GM12878 (cell line): ENCODE results near the gene HELZ. TPM values are rescaled to one million over a fixed set of nuclear protein-coding genes. Genes with fewer than 3 reads are reported as not detected.

Experiments used
- ATAC-seq: fragments of 200-7000 bp; cut with Tn5 transposase; 3 replicates; pipeline ENCODE4 v1.9.1; 2020; ENCODE audit warnings: mild to moderate bottlenecking, moderate library complexity
- BruUV-seq: library from RNA; stranded (reverse); fragments of 400-500 nt; replicated peaks from 2 replicates; lab custom pipeline; 2021; lab: Mats Ljungman, UMichigan
- CTCF ChIA-PET: fragments of 300-600 bp; sonication (Branson Sonifier 250); formaldehyde crosslinking; extraction: SDS; loops from one replicate; lab custom pipeline; 2021; ENCODE audit warnings: inconsistent platforms; lab: Yijun Ruan, JAX
- POLR2A ChIA-PET: fragments of 350-600 bp; formaldehyde crosslinking; extraction: SDS; loops from one replicate; lab custom pipeline; 2021; ENCODE audit warnings: inconsistent platforms; lab: Charles Lee
- RAD21 ChIA-PET: fragments of 300-600 bp; sonication (Branson Sonifier 250); formaldehyde crosslinking; loops from one replicate; lab custom pipeline; 2023; ENCODE audit warnings: antibody characterized with exemption; ENCODE audit not compliant: unreplicated experiment; lab: Charles Lee
- SMC1A ChIA-PET: fragments of 300-600 bp; sonication (Branson Sonifier 250); formaldehyde crosslinking; loops from one replicate; lab custom pipeline; 2023; ENCODE audit not compliant: unreplicated experiment, uncharacterized antibody; lab: Charles Lee
- DNase-seq: peaks from one replicate; pipeline ENCODE4 v3.0.0-alpha.2; 2011; ENCODE audit warnings: low read depth, low spot score
- FAIRE-seq: peaks from 3 replicates; lab custom pipeline; 2011; peaks lifted over from hg19 to GRCh38; lab: Jason Lieb, UNC
- H2AFZ ChIP-seq: 2 replicates; pipeline ENCODE4 v1.6.0; 2011; ENCODE audit warnings: low read depth, low read length, control low read depth; ENCODE audit not compliant: control insufficient read depth
- H3K27ac ChIP-seq: 2 replicates; pipeline ENCODE4 v1.5.1; 2011; ENCODE audit warnings: control low read depth; ENCODE audit not compliant: control insufficient read depth, insufficient read depth
- H3K27me3 ChIP-seq, 2 experiments: replicated peaks in 1 of 2; 2 replicates each; pipeline versions ENCODE4 v1.6.0 to v1.6.1; 2011; ENCODE audit warnings: low read length in 1 of 2; ENCODE audit not compliant: control insufficient read depth in 2 of 2, insufficient read depth in 2 of 2
- H3K36me3 ChIP-seq, 2 experiments: 2 replicates each; pipeline ENCODE4 v1.5.1; 2011; ENCODE audit warnings: low read length in 1 of 2; ENCODE audit not compliant: control insufficient read depth in 2 of 2, insufficient read depth in 2 of 2
- H3K4me1 ChIP-seq: 2 replicates; pipeline ENCODE4 v1.6.1; 2011; ENCODE audit warnings: mild to moderate bottlenecking, low read length, moderate library complexity, mixed read lengths; ENCODE audit not compliant: control insufficient read depth, insufficient read depth
- H3K4me2 ChIP-seq: 2 replicates; pipeline ENCODE4 v1.6.0; 2011; ENCODE audit warnings: control low read depth; ENCODE audit not compliant: control insufficient read depth, insufficient read depth
- H3K4me3 ChIP-seq: fragments of 200-600 bp; sonication (generic); 2 replicates; pipeline ENCODE4 v1.5.1; 2016
- H3K79me2 ChIP-seq: 2 replicates; pipeline ENCODE4 v1.6.0; 2011; ENCODE audit warnings: low read length; ENCODE audit not compliant: control insufficient read depth, insufficient read depth
- H3K9ac ChIP-seq: 2 replicates; pipeline ENCODE4 v1.8.0; 2011; ENCODE audit warnings: low read length, control low read depth, mixed read lengths; ENCODE audit not compliant: control insufficient read depth, insufficient read depth
- H3K9me3 ChIP-seq: replicated peaks from 3 replicates; pipeline ENCODE4 v1.5.1; 2011; ENCODE audit warnings: mild to moderate bottlenecking, low read length; ENCODE audit not compliant: control insufficient read depth, insufficient read depth
- H4K20me1 ChIP-seq: 2 replicates; pipeline ENCODE4 v1.6.0; 2011; ENCODE audit not compliant: control insufficient read depth, insufficient read depth
- CREB1 ChIP-seq: IDR thresholded peaks from 2 replicates; pipeline ENCODE4 v1.6.1; 2012; ENCODE audit warnings: low read depth, mild to moderate bottlenecking, inconsistent platforms
- HCFC1 ChIP-seq: fragments of 150-350 bp; IDR thresholded peaks from 2 replicates; pipeline ENCODE4 v1.6.1; 2014; ENCODE audit warnings: low read length
- MTA2 ChIP-seq: fragments of 450-650 bp; IDR thresholded peaks from 2 replicates; pipeline ENCODE4 v1.6.1; 2016; ENCODE audit warnings: low read depth, mild to moderate bottlenecking, moderate library complexity
- MYB ChIP-seq: fragments of 150-350 bp; IDR thresholded peaks from 2 replicates; pipeline ENCODE4 v1.6.1; 2014; ENCODE audit warnings: mild to moderate bottlenecking, low read depth, low read length, borderline replicate concordance
- NFYA ChIP-seq: IDR thresholded peaks from 2 replicates; pipeline ENCODE4 v1.6.1; 2011; ENCODE audit warnings: low read depth, mild to moderate bottlenecking, low read length, improper control_type of control experiment, borderline replicate concordance
- PAX5 ChIP-seq: IDR thresholded peaks from 2 replicates; pipeline ENCODE4 v1.6.1; 2011; ENCODE audit warnings: low read depth, low read length, borderline replicate concordance
- TAF1 ChIP-seq: IDR thresholded peaks from 2 replicates; pipeline ENCODE4 v1.6.1; 2011; ENCODE audit warnings: mild to moderate bottlenecking, low read depth, low read length, borderline replicate concordance
- ZNF274 ChIP-seq: IDR thresholded peaks from one replicate; pipeline ENCODE4 v1.8.0; 2011; ENCODE audit not compliant: insufficient read length, insufficient read depth
- WGBS: methylation state at CpG from one replicate; pipeline ENCODE4 v1.1.6; 2016; ENCODE audit warnings: low lambda C conversion rate; ENCODE audit not compliant: insufficient replicate concordance, insufficient coverage; ENCODE audit errors: missing lambda C conversion rate; 5-methylcytosine and 5-hydroxymethylcytosine counted together
- in situ Hi-C: fragments of 300-500 bp; cut with MboI; formaldehyde crosslinking; loops from 9 replicates; pipeline ENCODE4 v1.14.3; 2018; ENCODE audit warnings: mixed read lengths
- intact Hi-C: fragments of 100-400 bp; cut with micrococcal nuclease; formaldehyde crosslinking; loops from one replicate; pipeline ENCODE4 v1.14.2; 2022; ENCODE audit not compliant: unreplicated experiment
- polyA plus RNA-seq, 11 experiments: library from polyadenylated mRNA; depleted of rRNA in 4 of 11; unstranded in 6 of 11; stranded (reverse) in 5 of 11; fragments of >200 nt; fragmentation: Nextera tagmentation in 4 of 11; fragmentation: Illumina TruSeq in 1 of 11; extraction: Ambion mirVana in 4 of 11; extraction: Trizol in 1 of 11; gene quantifications; 1 replicate in 1 of 11; 2 replicates in 10 of 11; pipeline versions ENCODE4 v1.2.1 to v1.2.3, GENCODE V29; 2011 to 2016; ENCODE audit warnings: inconsistent platforms in 2 of 11, missing spikeins in 2 of 11, low read depth in 1 of 11
- total RNA-seq, 4 experiments: library from RNA; depleted of rRNA in 3 of 4; stranded (reverse); fragments of >200 nt in 3 of 4; fragmentation: Illumina TruSeq in 1 of 4; extraction: Trizol in 1 of 4; gene quantifications; 2 replicates each; pipeline versions ENCODE4 v1.2.1 to v1.2.3, GENCODE V29; 2013 to 2021
- TF ChIP-seq, protein P1 (sequence below): fragments of 450-650 bp; IDR thresholded peaks from 2 replicates; pipeline ENCODE4 v1.6.1; 2017; ENCODE audit warnings: mild to moderate bottlenecking, moderate library complexity
- TF ChIP-seq, protein P2 (sequence below): fragments of 450-650 bp; IDR thresholded peaks from 2 replicates; pipeline ENCODE4 v1.6.1; 2017; ENCODE audit warnings: mild to moderate bottlenecking, moderate library complexity
- TF ChIP-seq, protein P3 (sequence below): IDR thresholded peaks from 2 replicates; pipeline ENCODE4 v1.6.1; 2012; ENCODE audit warnings: low read length, inconsistent platforms

The HELZ gene
- total and polyA plus RNA-seq, 10 of the 15 experiments (the other 5 are each of a cell fraction or from before 2014, with no cell fraction given) = 1.5 to 36.8 (median 19.1) TPM

DNA sequence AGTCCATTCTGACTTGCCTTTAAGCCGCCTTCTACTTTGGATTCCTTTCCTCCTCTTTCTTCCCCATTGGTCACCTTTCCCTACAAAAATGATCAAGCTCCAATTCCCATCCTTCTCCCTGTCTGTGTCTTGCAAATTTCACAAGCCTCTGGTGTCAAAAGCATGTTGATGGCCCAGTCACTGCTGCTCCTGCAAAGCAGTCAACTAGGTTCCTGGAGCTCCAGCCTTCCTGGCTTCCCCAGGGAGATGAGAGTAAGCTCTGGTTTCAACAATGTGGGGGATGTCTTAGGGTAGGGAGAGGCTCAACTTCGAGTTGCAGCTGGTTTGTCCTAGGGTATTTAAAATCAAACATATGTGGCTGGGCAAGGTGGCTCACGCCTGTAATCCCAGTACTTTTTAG is 36.1 kb upstream of the HELZ start:
- FAIRE-seq (no peak), DNase-seq (no peak), ATAC-seq (no peak)
- Histone ChIP-seq H3K36me3 (no peaks in the 10 kb centered on the region), H3K4me2 (no peak overlapping the region), H3K27me3 (no peaks in the 10 kb centered on the region; a peak in 1 of 4 replicates), H3K9me3 (no peaks in the 10 kb centered on the region), H2AFZ (no peak overlapping the region), H3K27ac (no peak overlapping the region), H3K4me1 (no peaks in the 10 kb centered on the region), H3K9ac (no peak overlapping the region), H4K20me1 (no peaks in the 10 kb centered on the region), H3K79me2 (no peaks in the 10 kb centered on the region), H3K4me3 (no peak overlapping the region)
- intact Hi-C loops (no loop called here), in situ Hi-C loops (no loop called here)
- CTCF ChIA-PET = interaction anchor here (0.7 to 1.7 kb wide), 2 partner anchors 12 to 245 kb away, joined by 3 to 7 read pairs; no protein-coding TSS in a partner anchor
- BruUV-seq = no TSS peak
- POLR2A ChIA-PET = no interaction called here
- WGBS = 41% methylated on average over 3 of the region's 3 CpGs
- RAD21 ChIA-PET = interaction anchor here (0.7 kb wide), 1 partner anchor 11 kb away, joined by 6 read pairs; no protein-coding TSS in a partner anchor
- SMC1A ChIA-PET = no interaction called here
- TF ChIP-seq PAX5 = no peak
- no peak for TF ChIP-seq MTA2
- TF ChIP-seq, protein P1, sequence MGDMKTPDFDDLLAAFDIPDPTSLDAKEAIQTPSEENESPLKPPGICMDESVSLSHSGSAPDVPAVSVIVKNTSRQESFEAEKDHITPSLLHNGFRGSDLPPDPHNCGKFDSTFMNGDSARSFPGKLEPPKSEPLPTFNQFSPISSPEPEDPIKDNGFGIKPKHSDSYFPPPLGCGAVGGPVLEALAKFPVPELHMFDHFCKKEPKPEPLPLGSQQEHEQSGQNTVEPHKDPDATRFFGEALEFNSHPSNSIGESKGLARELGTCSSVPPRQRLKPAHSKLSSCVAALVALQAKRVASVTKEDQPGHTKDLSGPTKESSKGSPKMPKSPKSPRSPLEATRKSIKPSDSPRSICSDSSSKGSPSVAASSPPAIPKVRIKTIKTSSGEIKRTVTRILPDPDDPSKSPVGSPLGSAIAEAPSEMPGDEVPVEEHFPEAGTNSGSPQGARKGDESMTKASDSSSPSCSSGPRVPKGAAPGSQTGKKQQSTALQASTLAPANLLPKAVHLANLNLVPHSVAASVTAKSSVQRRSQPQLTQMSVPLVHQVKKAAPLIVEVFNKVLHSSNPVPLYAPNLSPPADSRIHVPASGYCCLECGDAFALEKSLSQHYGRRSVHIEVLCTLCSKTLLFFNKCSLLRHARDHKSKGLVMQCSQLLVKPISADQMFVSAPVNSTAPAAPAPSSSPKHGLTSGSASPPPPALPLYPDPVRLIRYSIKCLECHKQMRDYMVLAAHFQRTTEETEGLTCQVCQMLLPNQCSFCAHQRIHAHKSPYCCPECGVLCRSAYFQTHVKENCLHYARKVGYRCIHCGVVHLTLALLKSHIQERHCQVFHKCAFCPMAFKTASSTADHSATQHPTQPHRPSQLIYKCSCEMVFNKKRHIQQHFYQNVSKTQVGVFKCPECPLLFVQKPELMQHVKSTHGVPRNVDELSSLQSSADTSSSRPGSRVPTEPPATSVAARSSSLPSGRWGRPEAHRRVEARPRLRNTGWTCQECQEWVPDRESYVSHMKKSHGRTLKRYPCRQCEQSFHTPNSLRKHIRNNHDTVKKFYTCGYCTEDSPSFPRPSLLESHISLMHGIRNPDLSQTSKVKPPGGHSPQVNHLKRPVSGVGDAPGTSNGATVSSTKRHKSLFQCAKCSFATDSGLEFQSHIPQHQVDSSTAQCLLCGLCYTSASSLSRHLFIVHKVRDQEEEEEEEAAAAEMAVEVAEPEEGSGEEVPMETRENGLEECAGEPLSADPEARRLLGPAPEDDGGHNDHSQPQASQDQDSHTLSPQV = no peak
- TF ChIP-seq, protein P2, sequence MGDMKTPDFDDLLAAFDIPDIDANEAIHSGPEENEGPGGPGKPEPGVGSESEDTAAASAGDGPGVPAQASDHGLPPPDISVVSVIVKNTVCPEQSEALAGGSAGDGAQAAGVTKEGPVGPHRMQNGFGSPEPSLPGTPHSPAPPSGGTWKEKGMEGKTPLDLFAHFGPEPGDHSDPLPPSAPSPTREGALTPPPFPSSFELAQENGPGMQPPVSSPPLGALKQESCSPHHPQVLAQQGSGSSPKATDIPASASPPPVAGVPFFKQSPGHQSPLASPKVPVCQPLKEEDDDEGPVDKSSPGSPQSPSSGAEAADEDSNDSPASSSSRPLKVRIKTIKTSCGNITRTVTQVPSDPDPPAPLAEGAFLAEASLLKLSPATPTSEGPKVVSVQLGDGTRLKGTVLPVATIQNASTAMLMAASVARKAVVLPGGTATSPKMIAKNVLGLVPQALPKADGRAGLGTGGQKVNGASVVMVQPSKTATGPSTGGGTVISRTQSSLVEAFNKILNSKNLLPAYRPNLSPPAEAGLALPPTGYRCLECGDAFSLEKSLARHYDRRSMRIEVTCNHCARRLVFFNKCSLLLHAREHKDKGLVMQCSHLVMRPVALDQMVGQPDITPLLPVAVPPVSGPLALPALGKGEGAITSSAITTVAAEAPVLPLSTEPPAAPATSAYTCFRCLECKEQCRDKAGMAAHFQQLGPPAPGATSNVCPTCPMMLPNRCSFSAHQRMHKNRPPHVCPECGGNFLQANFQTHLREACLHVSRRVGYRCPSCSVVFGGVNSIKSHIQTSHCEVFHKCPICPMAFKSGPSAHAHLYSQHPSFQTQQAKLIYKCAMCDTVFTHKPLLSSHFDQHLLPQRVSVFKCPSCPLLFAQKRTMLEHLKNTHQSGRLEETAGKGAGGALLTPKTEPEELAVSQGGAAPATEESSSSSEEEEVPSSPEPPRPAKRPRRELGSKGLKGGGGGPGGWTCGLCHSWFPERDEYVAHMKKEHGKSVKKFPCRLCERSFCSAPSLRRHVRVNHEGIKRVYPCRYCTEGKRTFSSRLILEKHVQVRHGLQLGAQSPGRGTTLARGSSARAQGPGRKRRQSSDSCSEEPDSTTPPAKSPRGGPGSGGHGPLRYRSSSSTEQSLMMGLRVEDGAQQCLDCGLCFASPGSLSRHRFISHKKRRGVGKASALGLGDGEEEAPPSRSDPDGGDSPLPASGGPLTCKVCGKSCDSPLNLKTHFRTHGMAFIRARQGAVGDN = no peak
- no peak for TF ChIP-seq TAF1
- no peak for TF ChIP-seq ZNF274
- TF ChIP-seq CREB1 = no peak
- TF ChIP-seq NFYA = no peak
- TF ChIP-seq, protein P3, sequence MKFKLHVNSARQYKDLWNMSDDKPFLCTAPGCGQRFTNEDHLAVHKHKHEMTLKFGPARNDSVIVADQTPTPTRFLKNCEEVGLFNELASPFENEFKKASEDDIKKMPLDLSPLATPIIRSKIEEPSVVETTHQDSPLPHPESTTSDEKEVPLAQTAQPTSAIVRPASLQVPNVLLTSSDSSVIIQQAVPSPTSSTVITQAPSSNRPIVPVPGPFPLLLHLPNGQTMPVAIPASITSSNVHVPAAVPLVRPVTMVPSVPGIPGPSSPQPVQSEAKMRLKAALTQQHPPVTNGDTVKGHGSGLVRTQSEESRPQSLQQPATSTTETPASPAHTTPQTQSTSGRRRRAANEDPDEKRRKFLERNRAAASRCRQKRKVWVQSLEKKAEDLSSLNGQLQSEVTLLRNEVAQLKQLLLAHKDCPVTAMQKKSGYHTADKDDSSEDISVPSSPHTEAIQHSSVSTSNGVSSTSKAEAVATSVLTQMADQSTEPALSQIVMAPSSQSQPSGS = no peak
- no peak for TF ChIP-seq MYB
- TF ChIP-seq HCFC1 = no peak
